Muscle layer of duodenum (tissue), 2 donors: ENCODE measurements around the gene SLC34A1.
"Not testable (repeated sequence)": the region's sequence is repeated elsewhere in the genome, so short reads cannot be mapped to it uniquely, and the experiment has no call there.

Experiments
- H3K27ac ChIP-seq: one replicate; pipeline ENCODE4 v1.7.0; 2013; ENCODE audit warnings: mild to moderate bottlenecking, low read length
- H3K27me3 ChIP-seq: one replicate; pipeline ENCODE4 v1.7.0; 2013; ENCODE audit warnings: low read depth, mild to moderate bottlenecking, control low read depth, low read length
- H3K36me3 ChIP-seq, 2 donors: one replicate each; pipeline ENCODE4 v1.7.0; 2013; ENCODE audit warnings: low read length in 2 of 2, control low read depth in 1 of 2, mild to moderate bottlenecking in 1 of 2; ENCODE audit not compliant: insufficient read depth in 2 of 2, control insufficient read depth in 1 of 2
- H3K4me1 ChIP-seq, 2 donors: one replicate each; pipeline ENCODE4 v1.7.0; 2013; ENCODE audit warnings: low read length in 2 of 2, mild to moderate bottlenecking in 2 of 2, control low read depth in 1 of 2, moderate library complexity in 1 of 2; ENCODE audit not compliant: insufficient read depth in 2 of 2, control insufficient read depth in 1 of 2
- H3K4me3 ChIP-seq, 2 donors: one replicate each; pipeline ENCODE4 v1.7.0; 2013; ENCODE audit warnings: low read length in 2 of 2, low read depth in 1 of 2, mild to moderate bottlenecking in 1 of 2
- H3K9me3 ChIP-seq, 2 donors: one replicate each; pipeline ENCODE4 v1.7.0; 2013; ENCODE audit warnings: low read length in 2 of 2, control low read depth in 1 of 2, mild to moderate bottlenecking in 1 of 2; ENCODE audit not compliant: control insufficient read depth in 1 of 2
- donor health status: healthy.

Gene SLC34A1

GRCh38 chr5:177371120-177372033 lies 12.9 kb upstream of the SLC34A1 start:
- Histone ChIP-seq H3K9me3 (no peaks in the 10 kb centered on the region), H3K4me1 (peaks cover 4 to 8% of the 10 kb centered on the region in 2 donors), H3K27ac (peak overlapping the region; percentile 23), H3K36me3 (no peaks in the 10 kb centered on the region), H3K4me3 (peak overlapping the region in 1 of 2 donors; percentile 53), H3K27me3 (no peaks in the 10 kb centered on the region)

- H3K4me1 ChIP-seq, result peaks cover 4 to 8% of the 10 kb centered on the region in 2 donors
- no peak overlapping the region for H3K4me3 ChIP-seq
- H3K9me3 ChIP-seq, result no peaks in the 10 kb centered on the region
- H3K27ac ChIP-seq, result no peak overlapping the region
- H3K27me3 ChIP-seq, result no peaks in the 10 kb centered on the region
- no peaks in the 10 kb centered on the region for H3K36me3 ChIP-seq
Observed at GRCh38 chr5:177372034-177372896, 12.0 kb upstream of the SLC34A1 start.

- H3K36me3 ChIP-seq, result no peaks in the 10 kb centered on the region
- no peak overlapping the region for H3K4me3 ChIP-seq
- no peaks in the 10 kb centered on the region for H3K9me3 ChIP-seq
- H3K27me3 ChIP-seq, result no peaks in the 10 kb centered on the region
- no peak overlapping the region for H3K27ac ChIP-seq
- peaks cover 4 to 8% of the 10 kb centered on the region in 2 donors for H3K4me1 ChIP-seq
Observed at GRCh38 chr5:177372910-177373309, 11.3 kb upstream of the SLC34A1 start.

GRCh38 chr5:177373806-177374205 lies 10.4 kb upstream of the SLC34A1 start:
- no peaks in the 10 kb centered on the region for H3K9me3 ChIP-seq
- H3K27me3 ChIP-seq, result no peaks in the 10 kb centered on the region
- no peak overlapping the region for H3K4me3 ChIP-seq
- no peaks in the 10 kb centered on the region for H3K36me3 ChIP-seq
- H3K27ac ChIP-seq, result no peak overlapping the region
- H3K4me1 ChIP-seq, result peaks cover 4 to 8% of the 10 kb centered on the region in 2 donors

- H3K27ac ChIP-seq, result no peak overlapping the region
- no peaks in the 10 kb centered on the region for H3K27me3 ChIP-seq
- H3K4me3 ChIP-seq, result no peak overlapping the region
- no peaks in the 10 kb centered on the region for H3K36me3 ChIP-seq
- H3K9me3 ChIP-seq, result no peaks in the 10 kb centered on the region
- H3K4me1 ChIP-seq, result peaks cover 4 to 8% of the 10 kb centered on the region in 2 donors
Observed at GRCh38 chr5:177374211-177374610, 10.0 kb upstream of the SLC34A1 start.

- not testable (repeated sequence) for H3K36me3 ChIP-seq, H3K4me1 ChIP-seq, H3K4me3 ChIP-seq, H3K27ac ChIP-seq, H3K27me3 ChIP-seq, H3K9me3 ChIP-seq
Observed at GRCh38 chr5:177375516-177375915, 8.7 kb upstream of the SLC34A1 start.

- no peak overlapping the region for H3K27ac ChIP-seq
- H3K4me1 ChIP-seq, result peaks cover 4 to 7% of the 10 kb centered on the region in 2 donors
- no peaks in the 10 kb centered on the region for H3K27me3 ChIP-seq
- no peaks in the 10 kb centered on the region for H3K36me3 ChIP-seq
- H3K4me3 ChIP-seq, result no peak overlapping the region
- no peaks in the 10 kb centered on the region for H3K9me3 ChIP-seq
Observed at GRCh38 chr5:177376107-177376506, 8.1 kb upstream of the SLC34A1 start.

GRCh38 chr5:177377851-177378776 lies 6.1 kb upstream of the SLC34A1 start:
- Histone ChIP-seq H3K4me1 (no peaks in the 10 kb centered on the region), H3K4me3 (no peak overlapping the region), H3K36me3 (no peaks in the 10 kb centered on the region), H3K27me3 (no peaks in the 10 kb centered on the region), H3K27ac (no peak overlapping the region), H3K9me3 (no peaks in the 10 kb centered on the region)

GRCh38 chr5:177378884-177379883 lies 5.0 kb upstream of the SLC34A1 start:
- H3K36me3 ChIP-seq, result no peaks in the 10 kb centered on the region
- no peaks in the 10 kb centered on the region for H3K9me3 ChIP-seq
- H3K27me3 ChIP-seq, result no peaks in the 10 kb centered on the region
- no peak overlapping the region for H3K4me3 ChIP-seq
- H3K4me1 ChIP-seq, result no peaks in the 10 kb centered on the region
- H3K27ac ChIP-seq, result no peak overlapping the region

GRCh38 chr5:177380805-177381126 lies 3.5 kb upstream of the SLC34A1 start:
- H3K27me3 ChIP-seq, result no peaks in the 10 kb centered on the region
- H3K4me3 ChIP-seq, result no peak overlapping the region
- H3K27ac ChIP-seq, result no peak overlapping the region
- H3K9me3 ChIP-seq, result no peaks in the 10 kb centered on the region
- H3K36me3 ChIP-seq, result no peaks in the 10 kb centered on the region
- H3K4me1 ChIP-seq, result no peaks in the 10 kb centered on the region
